Caki2 (cell line): Measurements from ENCODE around the gene LYRM9. TPM values are rescaled to one million over a fixed set of nuclear protein-coding genes. Genes with fewer than 3 reads are reported as not detected.
"Not testable (repeated sequence)": the region's sequence is repeated elsewhere in the genome, so short reads cannot be mapped to it uniquely, and the experiment has no call there.

ENCODE experiments used
- DNase-seq: peaks from one replicate; pipeline ENCODE4 v3.0.0-alpha.2; 2015; ENCODE audit warnings: low read depth
- in situ Hi-C: cut with HindIII; loops from 2 replicates; pipeline ENCODE4 v1.10.0; 2016; ENCODE audit warnings: low sequenced_read_pairs, low pct_unique_long_range_greater_than_20kb, mixed read lengths
- total RNA-seq: library from RNA; depleted of rRNA; stranded (reverse); fragments of >200 nt; shearing (Covaris generic); gene quantifications from 2 replicates; pipeline ENCODE4 v1.2.3, GENCODE V29; 2014; ENCODE audit warnings: low replicate concordance

The LYRM9 gene
- total RNA-seq, 1 experiment from 2014 or later = 2.5 TPM

DNA sequence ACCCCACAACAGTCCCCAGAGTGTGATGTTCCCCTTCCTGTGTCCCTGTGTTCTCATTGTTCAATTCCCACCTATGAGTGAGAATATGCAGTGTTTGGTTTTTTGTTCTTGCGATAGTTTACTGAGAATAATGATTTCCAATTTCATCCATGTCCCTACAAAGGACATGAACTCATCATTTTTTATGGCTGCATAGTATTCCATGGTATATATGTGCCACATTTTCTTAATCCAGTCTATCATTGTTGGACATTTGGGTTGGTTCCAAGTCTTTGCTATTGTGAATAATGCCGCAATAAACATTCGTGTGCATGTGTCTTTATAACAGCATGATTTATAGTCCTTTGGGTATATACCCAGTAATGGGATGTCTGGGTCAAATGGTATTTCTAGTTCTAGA, 19.1 kb upstream of the LYRM9 start:
- in situ Hi-C loops, DNase-seq: not testable (repeated sequence)

DNA sequence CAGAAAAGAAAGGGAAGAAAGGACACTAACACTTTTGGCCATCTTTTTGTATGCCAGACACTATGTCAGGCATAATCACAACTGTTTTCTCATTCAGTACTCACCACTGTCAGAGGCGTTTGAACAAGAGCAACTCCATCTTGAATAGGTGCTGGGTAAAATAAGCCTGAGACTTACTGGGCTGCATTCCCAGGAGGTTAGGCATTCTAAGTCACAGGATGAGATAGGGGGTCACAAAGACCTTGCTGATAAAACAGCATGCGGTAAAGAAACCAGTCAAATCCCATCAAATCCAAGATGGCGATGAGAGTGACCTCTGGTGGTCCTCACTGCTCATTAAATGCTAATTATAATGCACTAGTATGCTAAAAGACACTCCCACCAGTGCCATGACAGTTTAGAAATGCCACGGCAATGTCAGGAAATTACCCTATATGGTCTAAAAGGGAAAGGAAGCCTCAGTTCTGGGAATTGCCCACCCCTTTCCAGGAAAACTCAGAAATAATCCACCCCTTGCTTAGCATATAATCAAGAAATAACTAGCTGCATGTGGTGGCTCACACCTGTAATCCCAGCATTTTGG, 14.9 kb upstream of the LYRM9 start:
- no peak for DNase-seq
- in situ Hi-C loops = no loop called here

DNA sequence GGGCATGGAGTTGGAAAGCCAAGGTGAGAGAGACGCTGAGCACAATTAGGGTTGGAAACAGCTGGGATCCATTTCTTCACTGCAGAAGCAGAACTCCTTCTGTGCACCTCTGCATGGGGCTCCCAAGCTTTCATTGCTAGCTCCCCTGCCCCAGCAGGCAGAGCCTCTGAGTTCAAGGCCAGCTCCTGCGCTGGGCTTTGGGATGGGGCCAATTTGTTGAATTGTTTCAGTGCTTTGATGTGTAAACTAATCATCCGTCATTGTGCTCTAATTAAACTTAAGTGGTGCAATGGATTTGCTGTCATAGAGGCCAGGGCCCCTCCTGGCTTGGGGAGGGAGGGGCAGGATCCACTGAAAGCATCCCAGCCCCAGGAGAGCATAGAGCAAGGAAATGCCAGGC, 13.5 kb upstream of the LYRM9 start:
- in situ Hi-C loops = no loop called here
- no peak for DNase-seq

DNA sequence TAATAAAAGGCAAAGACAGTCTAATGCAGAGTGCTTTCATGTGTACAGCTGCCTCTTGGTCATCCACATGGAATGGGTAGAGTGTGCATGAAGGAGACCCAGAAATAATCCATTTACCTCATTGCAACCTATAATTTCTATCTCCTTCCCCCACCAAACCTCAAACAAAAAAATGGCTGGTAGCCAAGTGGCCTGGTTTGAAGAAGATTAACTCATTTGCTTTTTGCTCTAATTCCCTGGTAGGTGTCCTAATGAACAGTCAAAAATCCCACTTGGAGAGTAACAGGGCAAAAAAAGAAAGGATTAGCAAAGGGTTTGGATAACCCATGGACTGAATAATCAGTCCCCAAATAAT, 13.0 kb upstream of the LYRM9 start:
- in situ Hi-C loops = no loop called here
- DNase-seq = no peak

DNA sequence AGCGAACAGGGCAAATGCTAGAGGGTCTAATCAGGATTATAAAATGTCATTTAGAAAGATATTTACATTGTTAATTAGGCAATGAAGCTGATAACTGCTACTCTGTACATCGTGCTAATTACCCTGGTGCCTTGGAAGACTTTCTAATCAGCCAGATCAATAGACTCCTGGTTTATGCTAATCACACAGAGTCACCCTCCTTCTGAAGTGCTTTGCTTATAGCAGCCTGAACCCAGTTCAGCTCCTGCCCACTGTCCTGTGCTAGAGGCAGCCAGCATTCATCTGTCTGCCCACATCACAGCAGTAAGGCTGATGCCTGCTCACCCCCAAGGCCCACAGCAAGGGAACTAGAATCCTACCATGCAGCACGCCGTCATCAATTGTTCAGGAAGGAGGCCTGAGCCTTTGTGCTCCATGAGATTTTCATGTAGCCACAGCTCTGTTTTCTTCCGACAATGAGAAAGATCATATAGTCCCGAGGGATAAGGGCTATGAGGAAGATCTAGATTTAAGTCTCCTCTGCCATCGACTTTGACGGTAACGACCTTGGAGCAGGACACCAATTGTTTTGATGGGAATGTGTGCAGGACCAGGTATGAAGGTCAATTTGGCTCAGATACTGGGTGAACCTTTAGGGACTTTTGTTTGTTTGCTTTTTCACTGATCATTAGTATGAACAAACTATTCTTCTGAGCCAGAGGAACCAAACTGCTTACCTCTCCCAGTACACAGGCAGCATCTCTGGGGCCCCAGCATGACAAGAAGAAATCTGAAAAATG, 12.5 kb upstream of the LYRM9 start:
- in situ Hi-C loops = no loop called here
- no peak for DNase-seq

DNA sequence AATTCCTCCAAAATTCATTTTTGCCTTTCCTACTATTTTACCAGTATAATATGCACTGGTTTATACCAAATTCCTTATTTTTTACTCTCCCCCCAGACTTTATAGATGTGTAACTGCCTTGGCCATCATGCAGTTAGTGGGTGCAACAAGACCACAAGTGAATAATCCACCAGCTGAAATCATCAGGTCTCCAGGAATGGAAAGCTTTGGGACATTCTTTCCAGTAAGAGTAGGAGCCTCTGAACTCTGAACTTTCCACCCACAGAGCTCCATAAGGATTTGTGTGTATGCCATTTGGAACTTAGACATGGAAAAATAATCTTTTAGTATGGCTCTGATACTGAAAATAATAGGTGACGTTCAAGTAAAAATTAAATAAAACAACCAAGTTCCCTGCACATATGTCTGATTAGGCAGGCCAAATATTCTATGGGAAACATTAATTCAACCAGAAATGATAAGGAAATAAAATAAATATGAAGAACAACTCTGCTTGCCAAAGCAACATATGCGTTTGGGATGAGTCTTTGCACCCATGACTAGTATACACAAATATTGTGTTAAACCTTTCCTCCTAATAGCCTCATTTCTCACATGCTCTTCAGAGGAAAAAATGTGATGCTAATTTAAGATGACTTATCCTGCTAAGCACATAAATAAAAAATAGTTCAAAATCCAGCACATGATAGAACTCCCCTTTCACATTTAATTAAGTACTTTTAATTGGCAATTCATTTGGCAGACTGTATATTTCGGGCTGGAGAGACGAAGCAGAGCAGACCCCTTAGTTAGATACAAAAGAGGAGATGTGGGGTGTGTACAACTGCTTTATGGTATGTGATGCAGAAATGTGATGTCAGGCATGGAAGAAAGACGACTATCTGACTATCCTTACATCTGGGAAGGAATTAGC, 11.6 kb upstream of the LYRM9 start:
- DNase-seq = no peak
- in situ Hi-C loops = no loop called here

DNA sequence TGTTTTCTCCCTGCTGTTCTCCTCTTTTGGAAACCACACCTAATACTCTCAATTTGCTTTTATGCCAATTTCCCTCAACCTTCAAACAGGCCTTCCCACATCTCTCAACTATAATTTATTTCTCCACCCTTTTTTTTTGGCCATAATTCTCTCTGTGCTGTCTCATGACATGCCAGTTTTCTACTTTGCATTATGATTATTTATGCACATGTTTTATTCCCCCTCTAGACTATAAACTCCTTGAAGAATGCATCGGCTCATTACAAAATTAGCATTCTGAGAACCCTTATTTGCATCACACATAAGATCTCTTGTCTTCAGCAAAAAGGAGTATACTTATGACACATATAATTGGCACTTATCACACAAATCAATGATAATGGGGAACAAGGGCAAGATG, 10.9 kb upstream of the LYRM9 start:
- in situ Hi-C loops = no loop called here
- no peak for DNase-seq

DNA sequence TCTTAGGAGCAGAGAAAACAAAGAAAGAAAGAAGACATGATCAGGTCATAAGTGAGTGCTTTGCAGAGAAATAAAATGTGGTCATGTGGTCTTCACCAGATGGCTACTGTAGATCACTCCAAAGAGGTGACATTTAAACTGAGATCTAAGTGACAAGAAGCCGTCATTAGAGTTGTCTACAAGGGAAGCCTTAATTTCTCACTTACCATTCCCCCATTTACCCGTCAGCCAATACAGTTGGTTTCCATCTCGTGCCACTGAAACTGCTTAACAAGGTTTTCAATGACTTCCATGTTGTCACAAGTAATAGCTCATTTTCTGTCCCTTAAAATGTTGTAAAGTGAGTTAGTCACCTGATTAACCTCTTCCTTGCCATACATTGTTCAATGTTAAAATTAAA, 6.4 kb upstream of the LYRM9 start:
- in situ Hi-C loops = no loop called here
- no peak for DNase-seq

DNA sequence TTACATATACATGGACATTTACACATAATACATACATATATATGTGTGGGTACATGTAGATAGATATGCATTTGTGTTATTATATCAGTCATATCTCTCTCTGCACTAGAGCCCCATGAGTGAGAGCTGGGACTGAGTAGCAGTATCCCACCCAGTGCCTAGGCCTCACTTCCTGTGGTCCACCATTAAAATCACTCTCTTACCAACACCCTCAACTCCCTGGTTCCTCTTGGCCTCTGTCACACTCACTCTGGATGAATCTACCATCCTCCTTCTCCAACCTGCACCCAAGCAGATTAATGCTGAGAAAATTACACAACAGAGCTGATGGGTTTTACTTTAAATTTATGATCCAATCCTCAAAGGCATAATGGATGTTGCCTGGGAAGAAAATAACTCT, 4.9 kb upstream of the LYRM9 start:
- in situ Hi-C loops = no loop called here
- DNase-seq = no peak

DNA sequence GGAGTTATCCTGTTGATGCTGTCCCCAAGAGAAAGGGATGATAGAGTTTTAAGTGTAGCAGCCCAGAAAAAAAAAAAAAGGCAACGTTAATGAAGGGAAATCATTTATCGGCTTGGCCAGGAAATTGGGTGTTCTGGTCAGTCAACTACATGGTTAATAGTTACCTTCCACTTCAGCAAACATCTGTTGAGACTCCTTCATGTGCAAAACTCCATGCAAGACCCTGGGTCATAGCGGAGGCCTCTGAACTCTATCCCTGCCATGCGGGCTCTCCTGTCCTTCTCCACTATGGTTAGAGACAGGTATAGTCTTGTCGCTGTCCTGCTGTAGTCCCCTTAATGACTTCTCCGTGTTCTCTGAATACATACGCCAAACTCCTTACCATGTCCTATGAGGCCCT, 3.5 kb upstream of the LYRM9 start:
- DNase-seq = no peak
- in situ Hi-C loops = no loop called here

DNA sequence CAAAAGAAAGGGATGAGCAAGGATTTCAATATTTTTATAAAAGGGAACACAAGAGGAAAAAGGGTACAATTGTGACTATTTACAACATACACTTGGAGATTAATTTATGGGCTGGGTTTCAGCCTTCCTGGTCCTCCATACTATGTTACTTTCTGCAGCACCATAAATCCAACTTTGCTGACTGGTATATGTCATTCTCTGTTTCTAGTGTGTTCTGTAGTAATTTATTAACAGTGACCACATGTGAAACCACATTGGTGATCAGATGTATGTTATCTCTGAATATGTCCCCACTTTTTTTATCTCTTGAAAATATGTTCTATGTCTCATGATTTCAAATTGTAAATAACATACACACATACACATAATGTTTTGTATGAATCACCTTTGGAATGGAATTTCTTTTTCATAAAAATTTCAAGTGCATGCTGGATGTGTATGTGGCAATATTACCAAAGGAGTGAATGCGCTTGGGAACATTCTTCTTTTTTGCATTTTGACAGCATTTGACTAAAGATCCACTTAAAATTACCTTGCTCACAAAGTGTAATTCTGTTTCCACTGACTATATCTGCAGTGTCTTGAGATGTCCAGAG, 2.9 kb upstream of the LYRM9 start:
- in situ Hi-C loops = no loop called here

DNA sequence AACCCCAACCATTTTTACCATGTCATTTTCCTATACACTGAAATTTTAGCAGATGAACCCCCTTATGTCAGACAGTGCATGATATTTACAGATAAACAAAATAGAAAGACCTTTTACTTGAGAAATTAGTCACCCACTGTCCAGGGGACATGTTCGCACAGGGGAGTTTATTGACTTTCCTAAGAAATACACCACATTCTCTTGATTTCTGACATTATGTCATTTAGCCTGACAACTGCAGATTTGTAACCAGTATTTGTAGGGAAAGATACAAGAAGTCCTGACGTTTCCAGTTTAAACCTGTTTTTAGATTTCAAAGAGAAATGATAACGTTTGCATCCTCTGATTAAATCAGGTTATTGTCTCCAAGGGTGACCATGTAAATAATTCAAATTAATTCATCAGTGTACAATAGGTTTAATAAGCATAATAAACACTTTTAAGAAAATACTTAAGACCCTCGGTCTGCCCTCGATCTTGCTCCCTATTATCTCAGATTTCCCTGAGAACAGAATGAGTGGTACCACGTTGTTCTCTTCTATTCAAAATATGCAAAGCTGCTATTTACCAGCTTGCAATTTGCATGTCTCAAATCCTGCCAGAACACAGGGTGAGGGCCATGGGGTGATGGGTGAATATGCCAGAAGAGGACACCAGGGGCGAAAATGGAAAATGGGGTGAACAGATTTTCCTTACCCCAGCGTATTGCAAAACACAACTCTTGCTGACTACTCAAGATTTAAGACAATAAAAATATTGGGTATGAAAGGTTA, 2.1 kb upstream of the LYRM9 start:
- no peak for DNase-seq
- in situ Hi-C loops = no loop called here

More for the DNA sequence above, 2.9 kb upstream of the LYRM9 start:
- DNase-seq = no peak

DNA sequence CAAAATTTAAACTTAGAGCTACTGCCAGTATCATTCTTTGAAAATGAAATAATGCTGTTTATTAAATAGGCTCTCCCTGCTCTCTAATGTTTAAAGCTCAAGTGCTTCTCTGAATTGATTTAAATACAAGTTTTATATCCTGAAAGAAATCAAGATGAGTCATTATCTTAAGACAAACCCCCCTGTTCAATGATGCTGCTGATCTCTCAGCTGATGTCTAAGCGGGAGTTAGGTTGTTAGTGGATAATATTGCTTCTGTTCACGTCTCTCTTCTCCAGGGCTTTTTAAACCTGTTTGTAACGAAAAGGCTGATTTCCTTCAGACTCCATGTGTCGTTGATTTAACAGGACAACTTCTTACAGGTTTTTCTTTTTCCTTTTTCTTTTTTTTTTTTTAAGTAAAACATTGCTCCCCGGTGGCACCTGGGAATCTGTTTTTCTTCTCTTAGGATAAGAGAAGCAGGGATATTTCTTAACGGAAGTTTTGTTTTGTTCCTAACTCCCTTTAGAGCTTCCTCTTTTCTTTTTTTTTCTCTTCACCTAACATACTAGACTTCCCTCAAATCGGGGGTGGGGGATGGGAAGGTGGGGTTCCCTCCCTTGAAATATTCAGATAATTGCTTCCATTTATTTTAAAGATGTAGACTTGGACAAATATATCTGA, 807 bp upstream of the LYRM9 start:
- in situ Hi-C loops = no loop called here
- DNase-seq = no peak

DNA sequence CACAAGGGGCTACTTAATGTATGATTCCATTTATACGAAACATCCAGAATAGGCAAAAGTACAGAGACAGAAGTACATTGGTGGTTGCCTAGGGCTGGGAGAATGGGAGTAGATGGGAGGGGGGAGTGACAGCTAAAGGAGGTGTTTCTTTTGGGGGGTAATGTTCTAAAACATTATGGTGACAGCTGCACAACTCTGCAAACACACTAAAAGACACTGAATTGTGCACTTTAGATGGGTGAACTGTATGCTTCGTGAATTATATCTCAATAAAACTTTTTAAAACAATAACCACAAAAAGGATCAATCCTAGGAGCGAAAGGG, 661 bp downstream of the LYRM9 start:
- DNase-seq = no peak
- in situ Hi-C loops = no loop called here

DNA sequence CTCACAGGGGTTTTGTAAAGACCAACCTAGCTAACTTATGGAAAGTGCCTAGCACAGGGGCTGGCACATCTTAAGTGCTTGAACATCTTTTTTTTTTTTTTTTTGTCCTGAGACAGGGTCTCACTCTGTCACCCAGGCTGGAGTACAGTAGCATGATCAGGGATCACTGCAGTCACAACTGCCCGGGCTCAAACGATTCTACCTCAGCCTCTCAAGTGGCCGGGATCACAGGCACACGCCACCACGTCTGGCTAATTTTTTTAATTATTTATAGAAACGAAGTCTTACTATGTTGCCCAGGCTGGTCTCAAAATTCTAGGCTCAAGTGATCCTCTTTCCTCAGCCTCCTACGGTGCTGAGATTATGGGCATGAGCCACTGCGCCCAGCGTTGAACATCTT, 1.3 kb downstream of the LYRM9 start:
- in situ Hi-C loops = no loop called here
- no peak for DNase-seq

DNA sequence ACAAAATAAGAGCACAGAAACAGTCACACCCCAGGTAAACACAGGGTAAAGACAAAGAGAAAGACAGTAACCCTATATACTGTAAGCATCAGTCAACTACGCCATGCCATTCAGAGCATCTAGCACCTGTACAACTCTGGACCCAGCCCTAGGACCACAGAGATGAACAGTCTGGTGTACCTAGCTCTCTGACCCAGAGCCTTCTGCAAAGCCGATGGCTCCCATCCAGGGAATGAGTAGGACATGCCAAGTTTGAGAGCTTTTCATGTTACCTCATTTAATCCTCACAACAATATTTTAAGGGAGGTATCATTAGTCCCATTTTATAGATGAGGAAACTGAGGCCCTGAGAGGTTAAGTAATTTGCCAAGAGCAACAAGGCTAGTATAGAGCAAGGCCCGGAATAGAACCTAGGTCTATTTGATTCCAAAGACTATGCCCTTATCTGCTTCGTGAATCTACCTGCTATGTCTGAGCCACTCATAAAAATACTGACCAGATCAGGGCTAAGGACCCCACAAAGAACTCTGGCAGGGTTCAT, 3.4 kb downstream of the LYRM9 start:
- in situ Hi-C loops = no loop called here

DNA sequence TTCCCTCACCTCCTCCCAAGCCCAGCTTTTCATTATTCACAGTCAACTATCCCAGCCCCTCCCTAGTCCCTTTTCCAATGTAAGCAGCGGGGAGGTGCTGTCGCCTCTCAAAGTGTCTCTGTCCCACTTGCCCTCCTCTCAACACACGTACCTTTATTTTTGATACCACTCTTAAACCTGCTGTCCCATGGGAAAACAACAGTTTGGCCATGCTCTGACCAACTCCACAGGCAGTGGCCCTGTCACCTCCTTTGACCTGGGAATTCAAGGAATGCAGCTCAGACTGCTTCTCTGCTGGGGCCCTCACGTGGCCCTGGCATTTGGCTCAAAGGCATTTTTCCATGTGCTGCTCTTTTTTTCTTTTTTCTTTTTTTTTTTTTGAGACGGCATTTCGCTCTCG, 4.2 kb downstream of the LYRM9 start:
- in situ Hi-C loops = no loop called here
- DNase-seq = peak; percentile 40

More for the DNA sequence above, 3.4 kb downstream of the LYRM9 start:
- no peak for DNase-seq

DNA sequence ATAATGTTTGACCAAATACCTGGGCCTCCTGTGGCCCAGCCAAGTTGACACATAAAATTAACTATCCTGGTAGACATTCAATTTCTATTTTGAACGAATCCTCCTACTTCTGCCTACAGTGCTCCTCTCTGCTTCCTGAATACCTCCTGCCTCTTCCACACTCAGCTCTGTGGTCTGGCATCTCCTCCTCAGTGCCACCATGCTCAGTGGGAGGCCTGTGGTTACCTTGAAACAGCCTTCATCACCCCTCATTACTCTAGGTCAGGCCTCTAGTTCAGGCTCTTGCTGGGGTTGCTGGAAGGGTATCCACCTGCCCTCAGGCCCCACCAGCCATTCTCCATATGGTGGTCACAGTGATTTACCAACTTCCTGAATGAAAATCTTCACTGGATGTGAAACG, 5.1 kb downstream of the LYRM9 start:
- DNase-seq = no peak
- in situ Hi-C loops = no loop called here
